ENCODE results near the gene FAAH. TPM values are rescaled to one million over a fixed set of nuclear protein-coding genes. Genes with fewer than 3 reads are reported as not detected.
A peak's percentile ranks its signal among the peaks of the same experiment; 100 is the strongest.

Gene FAAH
- total RNA-seq, 1 experiment from 2014 or later, result 24.8 TPM

DNA sequence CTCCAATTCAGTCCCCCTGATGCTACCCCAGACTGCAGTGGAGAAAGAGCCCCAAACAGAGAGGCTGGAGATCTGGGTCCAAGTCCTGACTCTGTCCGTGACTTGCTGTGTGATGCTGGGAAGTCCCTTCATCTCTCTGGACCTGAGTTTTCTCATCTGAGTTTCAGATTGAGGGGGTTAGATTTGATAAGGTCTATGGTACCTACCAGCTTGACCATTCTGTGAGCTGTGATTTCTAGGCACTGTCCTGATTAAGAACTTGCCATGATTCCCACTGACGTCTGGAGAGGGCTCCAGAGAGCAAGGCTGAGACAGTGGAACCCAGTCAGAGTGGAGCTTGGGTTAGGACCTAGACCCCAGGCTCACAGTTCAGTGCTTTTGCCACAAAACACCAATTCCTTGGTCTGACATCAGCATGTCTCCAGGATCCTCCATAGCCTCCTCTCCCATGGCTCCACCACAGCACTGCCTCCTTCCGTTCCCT, 51.7 kb downstream of the FAAH start:
- H3K27me3 ChIP-seq (ENCODE audit: insufficient read depth, low read length), result no peaks in the 10 kb centered on the region
- no peak overlapping the region for H3K9ac ChIP-seq (ENCODE audit: low read length)
- TF ChIP-seq, protein P1, sequence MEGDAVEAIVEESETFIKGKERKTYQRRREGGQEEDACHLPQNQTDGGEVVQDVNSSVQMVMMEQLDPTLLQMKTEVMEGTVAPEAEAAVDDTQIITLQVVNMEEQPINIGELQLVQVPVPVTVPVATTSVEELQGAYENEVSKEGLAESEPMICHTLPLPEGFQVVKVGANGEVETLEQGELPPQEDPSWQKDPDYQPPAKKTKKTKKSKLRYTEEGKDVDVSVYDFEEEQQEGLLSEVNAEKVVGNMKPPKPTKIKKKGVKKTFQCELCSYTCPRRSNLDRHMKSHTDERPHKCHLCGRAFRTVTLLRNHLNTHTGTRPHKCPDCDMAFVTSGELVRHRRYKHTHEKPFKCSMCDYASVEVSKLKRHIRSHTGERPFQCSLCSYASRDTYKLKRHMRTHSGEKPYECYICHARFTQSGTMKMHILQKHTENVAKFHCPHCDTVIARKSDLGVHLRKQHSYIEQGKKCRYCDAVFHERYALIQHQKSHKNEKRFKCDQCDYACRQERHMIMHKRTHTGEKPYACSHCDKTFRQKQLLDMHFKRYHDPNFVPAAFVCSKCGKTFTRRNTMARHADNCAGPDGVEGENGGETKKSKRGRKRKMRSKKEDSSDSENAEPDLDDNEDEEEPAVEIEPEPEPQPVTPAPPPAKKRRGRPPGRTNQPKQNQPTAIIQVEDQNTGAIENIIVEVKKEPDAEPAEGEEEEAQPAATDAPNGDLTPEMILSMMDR (IDR thresholded peaks at IDR 0.05 in 2 of 3, conservative IDR thresholded peaks at IDR 0.05 in 1 of 3; ENCODE audit: borderline replicate concordance in 1 of 3, insufficient read depth in 1 of 3, low read depth in 2 of 3, low read length in 2 of 3), result 0 out of 6 replicates have a peak, but pooled peaks of 1 of the 3 experiments have one; percentile 20
- no peak for TF ChIP-seq SP1 (IDR thresholded peaks at IDR 0.05; ENCODE audit: low read depth)
- H3K4me1 ChIP-seq (ENCODE audit: control insufficient read depth in 1 of 2, insufficient read depth in 2 of 2, low read length in 2 of 2), result peaks cover 0 to 16% of the 10 kb centered on the region in 2 experiments; a peak in 2 of 4 replicates
- H2AFZ ChIP-seq (ENCODE audit: low read depth, low read length, poor library complexity, severe bottlenecking), result no peak overlapping the region
- no peak overlapping the region for H3K4me2 ChIP-seq (ENCODE audit: low read length)
- H3K36me3 ChIP-seq (ENCODE audit: control insufficient read depth in 1 of 2, insufficient read depth in 2 of 2, low read length in 2 of 2), result no peaks in the 10 kb centered on the region
- DNase-seq (ENCODE audit: low read depth, low spot score), result no peak
- no peaks in the 10 kb centered on the region for H4K20me1 ChIP-seq (ENCODE audit: insufficient read depth)
- no peak overlapping the region for H3K27ac ChIP-seq (ENCODE audit: low read depth, low read length)
- no peaks in the 10 kb centered on the region for H3K79me2 ChIP-seq (ENCODE audit: insufficient read depth, low read length)
- no peaks in the 10 kb centered on the region for H3K9me3 ChIP-seq (ENCODE audit: control insufficient read depth in 1 of 2, insufficient read depth in 1 of 2, low read depth in 1 of 2, low read length in 2 of 2)
- no peaks in the 10 kb centered on the region for H3K9me2 ChIP-seq (ENCODE audit: insufficient read depth)
- RAD21 ChIA-PET (ENCODE audit: low non-redundant PET in 1 of 2, low total read pairs in 2 of 2, uncharacterized antibody in 2 of 2, unreplicated experiment in 2 of 2), result interaction anchor here in 1 of 2 experiments (1.6 kb wide), 1 partner anchor 94 kb away, joined by 3 read pairs; no protein-coding TSS in a partner anchor
- no peak for ATAC-seq
- no peak overlapping the region for H3K4me3 ChIP-seq (replicated peaks in 1 of 2; ENCODE audit: low read depth in 1 of 2, low read length in 2 of 2)
- intact Hi-C loops (cut with micrococcal nuclease), result no loop called here
- no TSS peak for BruUV-seq (replicated peaks)
- POLR2A ChIA-PET, result no interaction called here
- CTCF ChIA-PET, result interaction anchor here (1.2 to 2.8 kb wide), 6 partner anchors 13 to 89 kb away, joined by 3 to 67 read pairs (median 6); a partner anchor contains a TSS

DNA sequence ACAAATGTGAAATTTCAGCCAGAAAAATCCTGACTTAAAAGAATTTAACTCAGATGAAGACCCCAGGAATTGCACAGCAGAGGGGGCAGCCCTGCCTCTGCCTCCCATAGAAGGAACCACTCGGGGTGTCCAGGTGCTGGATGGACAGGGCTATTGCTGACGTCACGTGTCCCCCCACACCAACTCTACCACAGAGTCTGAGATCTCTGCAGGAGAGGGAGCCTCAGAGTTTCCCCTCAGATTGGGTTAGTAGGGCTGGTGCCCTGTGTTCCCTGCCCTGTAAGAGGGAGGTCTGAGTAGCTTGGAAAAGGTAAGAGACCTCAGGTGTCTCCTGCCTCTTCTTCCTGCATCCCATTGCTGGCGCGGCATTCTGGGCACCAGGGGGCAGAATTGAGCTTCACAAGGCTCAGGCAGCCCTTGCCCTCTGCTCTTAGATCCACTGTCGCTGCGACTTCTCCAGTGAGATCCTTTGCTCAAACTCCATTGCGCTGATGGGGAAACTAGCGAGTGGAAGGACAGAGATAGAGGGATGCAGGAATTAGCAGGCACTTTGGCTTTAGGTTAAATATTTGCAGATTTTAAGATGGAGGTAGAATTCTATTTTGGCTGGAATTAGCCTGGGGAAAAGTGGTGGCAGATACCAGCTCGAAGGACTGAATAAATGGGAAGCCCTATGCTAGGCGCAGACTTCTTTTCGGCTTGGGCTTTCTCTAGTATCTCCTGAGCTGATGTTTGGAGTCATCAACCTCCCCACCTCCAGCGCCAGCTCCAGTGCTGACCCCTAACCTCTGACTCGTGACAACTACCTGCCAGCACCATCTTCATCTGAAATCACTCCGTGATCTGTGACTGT, 52.8 kb downstream of the FAAH start:
- H3K9ac ChIP-seq (ENCODE audit: low read length), result no peak overlapping the region
- no peaks in the 10 kb centered on the region for H3K27me3 ChIP-seq (ENCODE audit: insufficient read depth, low read length)
- DNase-seq (ENCODE audit: low read depth, low spot score) (peak; percentile 45), ATAC-seq (peak; percentile 52)
- no peak overlapping the region for H3K27ac ChIP-seq (ENCODE audit: low read depth, low read length)
- ChIA-PET RAD21 (ENCODE audit: low non-redundant PET in 1 of 2, low total read pairs in 2 of 2, uncharacterized antibody in 2 of 2, unreplicated experiment in 2 of 2) (interaction anchor here (0.8 to 1.6 kb wide), 6 partner anchors 79 to 101 kb away, joined by 3 to 4 read pairs (median 4); a partner anchor contains a TSS), POLR2A (no interaction called here), CTCF (interaction anchor here (0.7 to 2.8 kb wide), 22 partner anchors 8 to 278 kb away, joined by 3 to 67 read pairs (median 4); partner anchors contain the start of genes DMBX1 and NSUN4)
- TF ChIP-seq RAD21 (IDR thresholded peaks at IDR 0.05; ENCODE audit: low read depth) (peak; percentile 93), CEBPB (IDR thresholded peaks at IDR 0.05; ENCODE audit: low read depth) (no peak), POLR2AphosphoS5 (IDR thresholded peaks at IDR 0.05; ENCODE audit: low read depth, low read length) (no peak)
- TF ChIP-seq, protein P1 (IDR thresholded peaks at IDR 0.05 in 2 of 3, conservative IDR thresholded peaks at IDR 0.05 in 1 of 3; ENCODE audit: borderline replicate concordance in 1 of 3, insufficient read depth in 1 of 3, low read depth in 2 of 3, low read length in 2 of 3), result peak; percentile 92 to 96 (median 96)
- no peaks in the 10 kb centered on the region for H3K79me2 ChIP-seq (ENCODE audit: insufficient read depth, low read length)
- no peaks in the 10 kb centered on the region for H3K36me3 ChIP-seq (ENCODE audit: control insufficient read depth in 1 of 2, insufficient read depth in 2 of 2, low read length in 2 of 2)
- intact Hi-C loops (cut with micrococcal nuclease), result loop anchor here (1.0 kb wide), 1 partner anchor 81 kb away; no protein-coding TSS in a partner anchor
- no peaks in the 10 kb centered on the region for H3K9me3 ChIP-seq (ENCODE audit: control insufficient read depth in 1 of 2, insufficient read depth in 1 of 2, low read depth in 1 of 2, low read length in 2 of 2)
- no peaks in the 10 kb centered on the region for H4K20me1 ChIP-seq (ENCODE audit: insufficient read depth)
- no peak overlapping the region for H2AFZ ChIP-seq (ENCODE audit: low read depth, low read length, poor library complexity, severe bottlenecking)
- no peaks in the 10 kb centered on the region for H3K9me2 ChIP-seq (ENCODE audit: insufficient read depth)
- no peak overlapping the region for H3K4me3 ChIP-seq (replicated peaks in 1 of 2; ENCODE audit: low read depth in 1 of 2, low read length in 2 of 2)
- H3K4me1 ChIP-seq (ENCODE audit: control insufficient read depth in 1 of 2, insufficient read depth in 2 of 2, low read length in 2 of 2), result peaks cover 0 to 16% of the 10 kb centered on the region in 2 experiments; a peak in 2 of 4 replicates
- BruUV-seq (replicated peaks), result no TSS peak
- H3K4me2 ChIP-seq (ENCODE audit: low read length), result no peak overlapping the region
